H1 (cell line): ENCODE data around the gene SLC35E3. TPM values are rescaled to one million over a fixed set of nuclear protein-coding genes. Genes with fewer than 3 reads are reported as not detected.

ENCODE experiments used
- BACH1 ChIP-seq: IDR thresholded peaks from 2 replicates; pipeline ENCODE4 v1.6.1; 2012; ENCODE audit warnings: low read length, improper control_type of control experiment
- CBX5 ChIP-seq: fragments of 300-800, 300-1000 bp; sonication (generic); IDR thresholded peaks from 2 replicates; pipeline ENCODE4 v1.7.1; 2016; ENCODE audit warnings: antibody characterized with exemption, low read length, low read depth
- GTF2F1 ChIP-seq: IDR thresholded peaks from 2 replicates; pipeline ENCODE4 v1.6.1; 2012; ENCODE audit warnings: low read depth, low read length, improper control_type of control experiment, borderline replicate concordance
- POLR2AphosphoS5 ChIP-seq: IDR thresholded peaks from 2 replicates; pipeline ENCODE4 v1.6.1; 2011; ENCODE audit warnings: low read depth, low read length
- RXRA ChIP-seq: IDR thresholded peaks from 2 replicates; pipeline ENCODE4 v1.6.1; 2011; ENCODE audit warnings: low read depth, mild to moderate bottlenecking, low read length, moderate library complexity; ENCODE audit not compliant: insufficient read depth
- SP4 ChIP-seq: IDR thresholded peaks from 2 replicates; pipeline ENCODE4 v1.6.1; 2012; ENCODE audit warnings: low read length, inconsistent platforms
- SRF ChIP-seq: IDR thresholded peaks from 2 replicates; pipeline ENCODE4 v1.6.1; 2011; ENCODE audit warnings: mild to moderate bottlenecking, low read depth, low read length, moderate library complexity
- ZNF274 ChIP-seq: IDR thresholded peaks from 2 replicates; pipeline ENCODE4 v1.7.0; 2012; ENCODE audit warnings: low read length, borderline replicate concordance; ENCODE audit errors: extremely low read depth
- polyA plus RNA-seq, 7 experiments: library from polyadenylated mRNA; depleted of rRNA in 3 of 7; stranded (reverse) in 5 of 7; unstranded in 2 of 7; fragments of >200 nt in 5 of 7; fragments of 200-250 nt in 2 of 7; gene quantifications; 1 replicate in 5 of 7; 2 replicates in 1 of 7; 4 replicates in 1 of 7; pipeline versions ENCODE4 v1.2.1 to v1.2.3, GENCODE V29; 2011 to 2013; ENCODE audit warnings: missing spikeins in 2 of 7, mixed read lengths in 2 of 7
- total RNA-seq: library from RNA; stranded (reverse); fragmentation: NEBNext Ultra II Directional; extraction: Animal tissue kit (Norgen Biotek cat#: 25700); gene quantifications from 2 replicates; pipeline ENCODE4 v1.2.1, GENCODE V29; 2021
- TF ChIP-seq, protein P1 (sequence below): fragments of 300-600 bp; sonication (generic); IDR thresholded peaks from 2 replicates; pipeline ENCODE4 v1.7.1; 2012; ENCODE audit warnings: low read length, moderate library complexity, mild to moderate bottlenecking, inconsistent platforms; ENCODE audit not compliant: insufficient replicate concordance
- TF ChIP-seq, protein P2 (sequence below): IDR thresholded peaks from 2 replicates; pipeline ENCODE4 v1.6.1; 2012; ENCODE audit warnings: inconsistent platforms
- TF ChIP-seq, protein P3 (sequence below): IDR thresholded peaks from 2 replicates; pipeline ENCODE4 v1.6.1; 2011; ENCODE audit warnings: low read depth, mild to moderate bottlenecking, low read length; ENCODE audit not compliant: insufficient read depth

The SLC35E3 gene
- total and polyA plus RNA-seq, 2 of the 8 experiments (the other 6 are each of a cell fraction or from before 2014, with no cell fraction given), result 10.0 to 10.9 TPM

DNA sequence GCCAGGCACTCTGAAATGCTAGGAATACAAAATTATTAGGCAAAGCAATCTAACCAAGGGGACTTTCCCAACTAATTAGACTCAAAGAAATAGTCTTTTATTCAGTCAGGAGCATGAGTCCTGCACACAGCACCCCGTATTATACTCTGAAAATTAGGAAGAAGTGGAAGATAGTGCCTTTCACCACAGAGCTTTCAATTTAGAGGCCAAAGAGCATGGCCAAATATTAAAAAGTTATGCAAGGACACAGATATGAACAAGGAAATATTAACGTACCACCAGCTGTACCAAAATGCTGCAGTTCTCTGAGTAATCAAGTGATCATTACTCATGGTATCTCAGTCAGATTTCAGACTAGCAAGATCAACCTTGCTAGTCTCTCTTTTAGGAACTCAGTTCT is 39.4 kb downstream of the SLC35E3 start (continued):
- TF ChIP-seq, protein P1, sequence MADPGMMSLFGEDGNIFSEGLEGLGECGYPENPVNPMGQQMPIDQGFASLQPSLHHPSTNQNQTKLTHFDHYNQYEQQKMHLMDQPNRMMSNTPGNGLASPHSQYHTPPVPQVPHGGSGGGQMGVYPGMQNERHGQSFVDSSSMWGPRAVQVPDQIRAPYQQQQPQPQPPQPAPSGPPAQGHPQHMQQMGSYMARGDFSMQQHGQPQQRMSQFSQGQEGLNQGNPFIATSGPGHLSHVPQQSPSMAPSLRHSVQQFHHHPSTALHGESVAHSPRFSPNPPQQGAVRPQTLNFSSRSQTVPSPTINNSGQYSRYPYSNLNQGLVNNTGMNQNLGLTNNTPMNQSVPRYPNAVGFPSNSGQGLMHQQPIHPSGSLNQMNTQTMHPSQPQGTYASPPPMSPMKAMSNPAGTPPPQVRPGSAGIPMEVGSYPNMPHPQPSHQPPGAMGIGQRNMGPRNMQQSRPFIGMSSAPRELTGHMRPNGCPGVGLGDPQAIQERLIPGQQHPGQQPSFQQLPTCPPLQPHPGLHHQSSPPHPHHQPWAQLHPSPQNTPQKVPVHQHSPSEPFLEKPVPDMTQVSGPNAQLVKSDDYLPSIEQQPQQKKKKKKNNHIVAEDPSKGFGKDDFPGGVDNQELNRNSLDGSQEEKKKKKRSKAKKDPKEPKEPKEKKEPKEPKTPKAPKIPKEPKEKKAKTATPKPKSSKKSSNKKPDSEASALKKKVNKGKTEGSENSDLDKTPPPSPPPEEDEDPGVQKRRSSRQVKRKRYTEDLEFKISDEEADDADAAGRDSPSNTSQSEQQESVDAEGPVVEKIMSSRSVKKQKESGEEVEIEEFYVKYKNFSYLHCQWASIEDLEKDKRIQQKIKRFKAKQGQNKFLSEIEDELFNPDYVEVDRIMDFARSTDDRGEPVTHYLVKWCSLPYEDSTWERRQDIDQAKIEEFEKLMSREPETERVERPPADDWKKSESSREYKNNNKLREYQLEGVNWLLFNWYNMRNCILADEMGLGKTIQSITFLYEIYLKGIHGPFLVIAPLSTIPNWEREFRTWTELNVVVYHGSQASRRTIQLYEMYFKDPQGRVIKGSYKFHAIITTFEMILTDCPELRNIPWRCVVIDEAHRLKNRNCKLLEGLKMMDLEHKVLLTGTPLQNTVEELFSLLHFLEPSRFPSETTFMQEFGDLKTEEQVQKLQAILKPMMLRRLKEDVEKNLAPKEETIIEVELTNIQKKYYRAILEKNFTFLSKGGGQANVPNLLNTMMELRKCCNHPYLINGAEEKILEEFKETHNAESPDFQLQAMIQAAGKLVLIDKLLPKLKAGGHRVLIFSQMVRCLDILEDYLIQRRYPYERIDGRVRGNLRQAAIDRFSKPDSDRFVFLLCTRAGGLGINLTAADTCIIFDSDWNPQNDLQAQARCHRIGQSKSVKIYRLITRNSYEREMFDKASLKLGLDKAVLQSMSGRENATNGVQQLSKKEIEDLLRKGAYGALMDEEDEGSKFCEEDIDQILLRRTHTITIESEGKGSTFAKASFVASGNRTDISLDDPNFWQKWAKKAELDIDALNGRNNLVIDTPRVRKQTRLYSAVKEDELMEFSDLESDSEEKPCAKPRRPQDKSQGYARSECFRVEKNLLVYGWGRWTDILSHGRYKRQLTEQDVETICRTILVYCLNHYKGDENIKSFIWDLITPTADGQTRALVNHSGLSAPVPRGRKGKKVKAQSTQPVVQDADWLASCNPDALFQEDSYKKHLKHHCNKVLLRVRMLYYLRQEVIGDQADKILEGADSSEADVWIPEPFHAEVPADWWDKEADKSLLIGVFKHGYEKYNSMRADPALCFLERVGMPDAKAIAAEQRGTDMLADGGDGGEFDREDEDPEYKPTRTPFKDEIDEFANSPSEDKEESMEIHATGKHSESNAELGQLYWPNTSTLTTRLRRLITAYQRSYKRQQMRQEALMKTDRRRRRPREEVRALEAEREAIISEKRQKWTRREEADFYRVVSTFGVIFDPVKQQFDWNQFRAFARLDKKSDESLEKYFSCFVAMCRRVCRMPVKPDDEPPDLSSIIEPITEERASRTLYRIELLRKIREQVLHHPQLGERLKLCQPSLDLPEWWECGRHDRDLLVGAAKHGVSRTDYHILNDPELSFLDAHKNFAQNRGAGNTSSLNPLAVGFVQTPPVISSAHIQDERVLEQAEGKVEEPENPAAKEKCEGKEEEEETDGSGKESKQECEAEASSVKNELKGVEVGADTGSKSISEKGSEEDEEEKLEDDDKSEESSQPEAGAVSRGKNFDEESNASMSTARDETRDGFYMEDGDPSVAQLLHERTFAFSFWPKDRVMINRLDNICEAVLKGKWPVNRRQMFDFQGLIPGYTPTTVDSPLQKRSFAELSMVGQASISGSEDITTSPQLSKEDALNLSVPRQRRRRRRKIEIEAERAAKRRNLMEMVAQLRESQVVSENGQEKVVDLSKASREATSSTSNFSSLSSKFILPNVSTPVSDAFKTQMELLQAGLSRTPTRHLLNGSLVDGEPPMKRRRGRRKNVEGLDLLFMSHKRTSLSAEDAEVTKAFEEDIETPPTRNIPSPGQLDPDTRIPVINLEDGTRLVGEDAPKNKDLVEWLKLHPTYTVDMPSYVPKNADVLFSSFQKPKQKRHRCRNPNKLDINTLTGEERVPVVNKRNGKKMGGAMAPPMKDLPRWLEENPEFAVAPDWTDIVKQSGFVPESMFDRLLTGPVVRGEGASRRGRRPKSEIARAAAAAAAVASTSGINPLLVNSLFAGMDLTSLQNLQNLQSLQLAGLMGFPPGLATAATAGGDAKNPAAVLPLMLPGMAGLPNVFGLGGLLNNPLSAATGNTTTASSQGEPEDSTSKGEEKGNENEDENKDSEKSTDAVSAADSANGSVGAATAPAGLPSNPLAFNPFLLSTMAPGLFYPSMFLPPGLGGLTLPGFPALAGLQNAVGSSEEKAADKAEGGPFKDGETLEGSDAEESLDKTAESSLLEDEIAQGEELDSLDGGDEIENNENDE, result no peak
- TF ChIP-seq SRF (no peak), BACH1 (no peak), SP4 (no peak), POLR2AphosphoS5 (no peak), CBX5 (no peak), ZNF274 (no peak), GTF2F1 (no peak), RXRA (no peak)
- TF ChIP-seq, protein P2, sequence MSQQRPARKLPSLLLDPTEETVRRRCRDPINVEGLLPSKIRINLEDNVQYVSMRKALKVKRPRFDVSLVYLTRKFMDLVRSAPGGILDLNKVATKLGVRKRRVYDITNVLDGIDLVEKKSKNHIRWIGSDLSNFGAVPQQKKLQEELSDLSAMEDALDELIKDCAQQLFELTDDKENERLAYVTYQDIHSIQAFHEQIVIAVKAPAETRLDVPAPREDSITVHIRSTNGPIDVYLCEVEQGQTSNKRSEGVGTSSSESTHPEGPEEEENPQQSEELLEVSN, result no peak
- TF ChIP-seq, protein P3, sequence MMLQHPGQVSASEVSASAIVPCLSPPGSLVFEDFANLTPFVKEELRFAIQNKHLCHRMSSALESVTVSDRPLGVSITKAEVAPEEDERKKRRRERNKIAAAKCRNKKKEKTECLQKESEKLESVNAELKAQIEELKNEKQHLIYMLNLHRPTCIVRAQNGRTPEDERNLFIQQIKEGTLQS, result no peak
